HepG2 (cell line): Measurements from ENCODE around the gene ABHD17A. TPM values are rescaled to one million over a fixed set of nuclear protein-coding genes. Genes with fewer than 3 reads are reported as not detected.

ENCODE experiments used
- ATAC-seq: fragments of 200-7000 bp; cut with Tn5 transposase; 3 replicates; pipeline ENCODE4 v1.9.1; 2020; ENCODE audit warnings: mild to moderate bottlenecking, moderate library complexity
- BruUV-seq: library from RNA; stranded (reverse); fragments of 400-500 nt; replicated peaks from 2 replicates; lab custom pipeline; 2021; lab: Mats Ljungman, UMichigan
- CTCF ChIA-PET: fragments of 300-600 bp; formaldehyde crosslinking; extraction: SDS; loops from one replicate; lab custom pipeline; 2021; ENCODE audit warnings: low total read pairs, inconsistent platforms, low intra/inter-chr PET ratio; lab: Yijun Ruan, JAX
- POLR2A ChIA-PET: fragments of 350-600 bp; sonication (Branson Sonifier 250); formaldehyde crosslinking; loops from one replicate; lab custom pipeline; 2020; ENCODE audit warnings: antibody characterized with exemption, inconsistent platforms; lab: Yijun Ruan, JAX
- DNase-seq: peaks from one replicate; pipeline ENCODE4 v3.0.0-alpha.2; 2015; ENCODE audit warnings: low spot score
- FAIRE-seq: peaks from 3 replicates; lab custom pipeline; 2011; peaks lifted over from hg19 to GRCh38; lab: Jason Lieb, UNC
- H2AFZ ChIP-seq: one replicate; pipeline ENCODE4 v1.6.1; 2011; ENCODE audit warnings: low read length, inconsistent platforms
- H3K27ac ChIP-seq: fragments of 300-600 bp; 3 replicates; pipeline ENCODE4 v1.8.0; 2011; ENCODE audit warnings: mixed run types, mild to moderate bottlenecking, mixed read lengths, low read length, inconsistent platforms; ENCODE audit not compliant: insufficient read depth; ENCODE audit errors: extremely low read length
- H3K27me3 ChIP-seq, 2 experiments: fragments of 200-600 bp in 1 of 2; 2 replicates in 1 of 2; 3 replicates in 1 of 2; pipeline versions ENCODE4 v1.6.0 to v1.8.0; 2011; ENCODE audit warnings: low read length in 2 of 2, mild to moderate bottlenecking in 2 of 2, moderate library complexity in 2 of 2, inconsistent platforms in 1 of 2; ENCODE audit not compliant: insufficient read depth in 2 of 2, control insufficient read depth in 1 of 2
- H3K36me3 ChIP-seq, 2 experiments: fragments of 200-600 bp in 1 of 2; replicated peaks in 1 of 2; 2 replicates in 1 of 2; 3 replicates in 1 of 2; pipeline versions ENCODE4 v1.5.1 to v1.8.0; 2011; ENCODE audit warnings: low read length in 2 of 2, inconsistent platforms in 1 of 2; ENCODE audit not compliant: insufficient read depth in 2 of 2, control insufficient read depth in 1 of 2
- H3K4me1 ChIP-seq: 2 replicates; pipeline ENCODE4 v1.5.1; 2012; ENCODE audit warnings: low read length, inconsistent platforms; ENCODE audit not compliant: insufficient read depth
- H3K4me2 ChIP-seq: 2 replicates; pipeline ENCODE4 v1.6.0; 2011; ENCODE audit warnings: low read depth, low read length, inconsistent platforms
- H3K4me3 ChIP-seq, 3 experiments: fragments of 200-600 bp in 1 of 3; sonication (generic), shearing (Covaris generic) in 1 of 3; replicated peaks in 1 of 3; 2 replicates each; pipeline ENCODE4 v1.5.1; 2011 to 2016; ENCODE audit warnings: low read length in 3 of 3, inconsistent platforms in 2 of 3, low read depth in 2 of 3, mild to moderate bottlenecking in 2 of 3, control low read depth in 1 of 3, mixed read lengths in 1 of 3; ENCODE audit not compliant: insufficient read depth in 1 of 3
- H3K79me2 ChIP-seq: one replicate; pipeline ENCODE4 v1.6.1; 2011; ENCODE audit warnings: low read length, inconsistent platforms; ENCODE audit not compliant: insufficient read depth
- H3K9ac ChIP-seq: 2 replicates; pipeline ENCODE4 v1.6.0; 2011; ENCODE audit warnings: mild to moderate bottlenecking, low read depth, low read length, inconsistent platforms; ENCODE audit not compliant: insufficient read depth
- H3K9me3 ChIP-seq: 2 replicates; pipeline ENCODE4 v1.5.1; 2012; ENCODE audit warnings: mild to moderate bottlenecking, low read length
- H4K20me1 ChIP-seq: 2 replicates; pipeline ENCODE4 v1.6.0; 2011; ENCODE audit warnings: inconsistent platforms, mild to moderate bottlenecking, low read length, moderate library complexity; ENCODE audit not compliant: insufficient read depth
- CEBPB ChIP-seq: IDR thresholded peaks from 2 replicates; pipeline ENCODE4 v1.6.1; 2011; ENCODE audit warnings: low read depth, low read length, improper control_type of control experiment, borderline replicate concordance
- CEBPG ChIP-seq: IDR thresholded peaks from 2 replicates; pipeline ENCODE4 v1.6.1; 2016
- CHD4 ChIP-seq: fragments of 200-600 bp; sonication (generic); IDR thresholded peaks from 2 replicates; pipeline ENCODE4 v1.7.0; 2017; ENCODE audit warnings: mild to moderate bottlenecking, low read length, borderline replicate concordance
- FOSL1 ChIP-seq: sonication (generic); formaldehyde crosslinking; IDR thresholded peaks from 2 replicates; pipeline ENCODE4 v1.9.0; 2021; ENCODE audit warnings: missing genetic modification reagents, borderline replicate concordance
- HNF4A ChIP-seq: sonication (generic); formaldehyde crosslinking; IDR thresholded peaks from 2 replicates; pipeline ENCODE4 v1.4.0; 2020; ENCODE audit warnings: missing genetic modification reagents
- KLF11 ChIP-seq: IDR thresholded peaks from 2 replicates; pipeline ENCODE4 v1.6.1; 2016; ENCODE audit warnings: missing compliant biosample characterization
- LCORL ChIP-seq, 2 experiments: fragments of 450-650 bp in 1 of 2; sonication (generic) in 1 of 2; formaldehyde crosslinking in 1 of 2; IDR thresholded peaks; 2 replicates each; pipeline versions ENCODE4 v1.5.0 to v1.6.1; 2017 to 2020; ENCODE audit warnings: antibody characterized with exemption in 1 of 2, missing genetic modification reagents in 1 of 2
- NFE2L1 ChIP-seq: sonication (generic); formaldehyde crosslinking; IDR thresholded peaks from 2 replicates; pipeline ENCODE4 v1.4.0; 2020; ENCODE audit warnings: missing genetic modification reagents, mild to moderate bottlenecking, borderline replicate concordance
- PHF21A ChIP-seq: sonication (generic); formaldehyde crosslinking; IDR thresholded peaks from 2 replicates; pipeline ENCODE4 v1.5.0; 2020; ENCODE audit warnings: mild to moderate bottlenecking, missing genetic modification reagents
- SCMH1 ChIP-seq: sonication (generic); formaldehyde crosslinking; IDR thresholded peaks from 2 replicates; pipeline ENCODE4 v1.9.0; 2021; ENCODE audit warnings: missing genetic modification reagents, mild to moderate bottlenecking, borderline replicate concordance
- SMARCE1 ChIP-seq: fragments of 450-650 bp; IDR thresholded peaks from 2 replicates; pipeline ENCODE4 v1.6.1; 2017; ENCODE audit warnings: borderline replicate concordance
- SNRNP70 ChIP-seq: fragments of 200-400 bp; formaldehyde crosslinking; IDR thresholded peaks from 2 replicates; pipeline ENCODE4 v1.6.1; 2017; ENCODE audit warnings: mild to moderate bottlenecking, low read depth, low read length, moderate library complexity
- STAG1 ChIP-seq: sonication (generic); formaldehyde crosslinking; IDR thresholded peaks from 2 replicates; pipeline ENCODE4 v1.4.0; 2020; ENCODE audit warnings: missing genetic modification reagents
- ZBTB38 ChIP-seq: sonication (generic); formaldehyde crosslinking; IDR thresholded peaks from 2 replicates; pipeline ENCODE4 v1.5.1; 2020; ENCODE audit warnings: mild to moderate bottlenecking, missing genetic modification reagents
- ZNF331 ChIP-seq: sonication (generic); formaldehyde crosslinking; IDR thresholded peaks from 2 replicates; pipeline ENCODE4 v1.4.0; 2020; ENCODE audit warnings: missing genetic modification reagents
- ZNF430 ChIP-seq: sonication (generic); formaldehyde crosslinking; IDR thresholded peaks from 2 replicates; pipeline ENCODE4 v1.9.0; 2021; ENCODE audit warnings: mild to moderate bottlenecking, missing genetic modification reagents
- ZNF773 ChIP-seq: sonication (generic); formaldehyde crosslinking; IDR thresholded peaks from 2 replicates; pipeline ENCODE4 v1.4.0; 2020; ENCODE audit warnings: missing genetic modification reagents, borderline replicate concordance
- WGBS: methylation state at CpG from one replicate; pipeline ENCODE4 v1.1.6; 2017; ENCODE audit warnings: low lambda C conversion rate; 5-methylcytosine and 5-hydroxymethylcytosine counted together
- in situ Hi-C: cut with HindIII; loops from 2 replicates; pipeline ENCODE4 v1.10.0; 2017; ENCODE audit warnings: low pct_unique_long_range_greater_than_20kb; ENCODE audit not compliant: extremely low pct_ligation_motif_present
- intact Hi-C: fragments of 100-400 bp; cut with micrococcal nuclease; formaldehyde crosslinking; loops from one replicate; pipeline ENCODE4 v1.10.0; 2022; ENCODE audit not compliant: unreplicated experiment
- polyA plus RNA-seq, 8 experiments: library from polyadenylated mRNA; depleted of rRNA in 3 of 8; stranded (reverse) in 7 of 8; unstranded in 1 of 8; fragments of >200 nt; fragmentation: Illumina TruSeq in 4 of 8; extraction: Trizol in 4 of 8; gene quantifications; 2 replicates each; pipeline versions ENCODE4 v1.2.1 to v1.2.3, GENCODE V29; 2011 to 2016; ENCODE audit warnings: low read depth in 4 of 8, missing spikeins in 1 of 8, mixed read lengths in 1 of 8; ENCODE audit not compliant: insufficient read depth in 1 of 8
- total RNA-seq, 5 experiments: library from RNA; depleted of rRNA; stranded (reverse); fragments of >200 nt; fragmentation: Illumina TruSeq; extraction: Trizol; gene quantifications; 2 replicates each; pipeline ENCODE4 v1.2.3, GENCODE V29; 2016; ENCODE audit warnings: low read depth in 1 of 5
- TF ChIP-seq, protein P1 (sequence below): sonication (generic); formaldehyde crosslinking; IDR thresholded peaks from 2 replicates; pipeline ENCODE4 v1.8.0; 2022; ENCODE audit warnings: mild to moderate bottlenecking, missing genetic modification reagents; ENCODE audit not compliant: insufficient replicate concordance
- TF ChIP-seq, protein P2 (sequence below): sonication (generic); formaldehyde crosslinking; IDR thresholded peaks from 2 replicates; pipeline ENCODE4 v1.4.0; 2020; ENCODE audit warnings: missing genetic modification reagents
- TF ChIP-seq, protein P3 (sequence below): sonication (generic); formaldehyde crosslinking; IDR thresholded peaks from 2 replicates; pipeline ENCODE4 v1.9.0; 2021; ENCODE audit warnings: missing genetic modification reagents, mild to moderate bottlenecking, borderline replicate concordance

ABHD17A gene
- total and polyA plus RNA-seq, 2 of the 13 experiments (the other 11 are each of a cell fraction or from before 2014, with no cell fraction given) = 27.7 to 40.8 TPM

DNA sequence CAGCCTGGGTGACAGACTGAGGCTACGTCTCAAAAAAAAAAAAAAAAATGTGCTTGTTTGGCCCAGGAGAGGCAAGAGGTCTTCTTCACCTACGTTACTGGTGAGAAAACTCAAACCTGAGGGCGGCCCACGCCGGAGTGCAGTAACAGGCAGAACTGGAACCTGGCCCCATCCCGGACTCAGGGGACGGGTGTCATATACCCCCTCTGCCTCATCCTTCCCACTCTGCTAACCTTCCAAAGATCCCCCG lies 19.5 kb upstream of the ABHD17A start (continued):
- peak; percentile 84; the same call in 1 of the 2 replicates for TF ChIP-seq CHD4
- TF ChIP-seq LCORL (IDR thresholded peaks at IDR 0.05) = no peak
- no peak for TF ChIP-seq LCORL (CRISPR knock-in tag; IDR thresholded peaks at IDR 0.05)
- TF ChIP-seq, protein P1, sequence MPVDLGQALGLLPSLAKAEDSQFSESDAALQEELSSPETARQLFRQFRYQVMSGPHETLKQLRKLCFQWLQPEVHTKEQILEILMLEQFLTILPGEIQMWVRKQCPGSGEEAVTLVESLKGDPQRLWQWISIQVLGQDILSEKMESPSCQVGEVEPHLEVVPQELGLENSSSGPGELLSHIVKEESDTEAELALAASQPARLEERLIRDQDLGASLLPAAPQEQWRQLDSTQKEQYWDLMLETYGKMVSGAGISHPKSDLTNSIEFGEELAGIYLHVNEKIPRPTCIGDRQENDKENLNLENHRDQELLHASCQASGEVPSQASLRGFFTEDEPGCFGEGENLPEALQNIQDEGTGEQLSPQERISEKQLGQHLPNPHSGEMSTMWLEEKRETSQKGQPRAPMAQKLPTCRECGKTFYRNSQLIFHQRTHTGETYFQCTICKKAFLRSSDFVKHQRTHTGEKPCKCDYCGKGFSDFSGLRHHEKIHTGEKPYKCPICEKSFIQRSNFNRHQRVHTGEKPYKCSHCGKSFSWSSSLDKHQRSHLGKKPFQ (CRISPR knock-in tag) = peak; percentile 19
- TF ChIP-seq FOSL1 (CRISPR knock-in tag) = no peak

DNA sequence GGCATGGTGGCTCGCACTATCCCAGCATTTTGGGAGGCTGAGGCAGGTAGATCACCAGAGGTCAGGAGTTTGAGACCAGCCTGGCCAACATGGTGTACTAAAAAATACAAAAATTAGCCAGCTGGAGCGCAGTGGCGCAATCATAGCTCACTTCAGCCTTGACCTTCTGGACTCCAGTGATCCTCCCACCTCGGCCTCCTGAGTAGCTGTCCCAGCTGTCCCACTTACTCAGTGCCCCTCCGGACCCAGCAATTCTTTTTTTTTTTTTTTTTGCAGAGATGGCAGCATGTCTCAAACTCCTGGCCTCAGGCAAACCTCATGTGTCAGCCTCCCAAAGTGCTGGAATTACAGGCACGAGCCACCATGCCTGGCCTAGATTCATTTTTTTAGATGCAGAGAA lies 17.6 kb upstream of the ABHD17A start:
- Histone ChIP-seq H3K9ac (no peak overlapping the region), H3K4me1 (peaks cover 68% of the 10 kb centered on the region), H3K79me2 (peaks cover 17% of the 10 kb centered on the region), H3K27me3 (no peaks in the 10 kb centered on the region), H3K9me3 (no peaks in the 10 kb centered on the region), H3K36me3 (no peaks in the 10 kb centered on the region), H3K4me2 (peak overlapping the region; percentile 53), H3K27ac (peak overlapping the region; percentile 67), H3K4me3 (peak overlapping the region in 1 of 3 experiments; percentile 65; a peak in 2 of 6 replicates), H2AFZ (no peak overlapping the region), H4K20me1 (peaks cover 2% of the 10 kb centered on the region; the same call in 1 of the 2 replicates)
- in situ Hi-C loops (no loop called here), intact Hi-C loops (no loop called here)
- CTCF ChIA-PET = no interaction called here
- POLR2A ChIA-PET = interaction anchor here (0.7 to 2.4 kb wide), 2 partner anchors 38 to 122 kb away, joined by 3 to 11 read pairs; no protein-coding TSS in a partner anchor
- ATAC-seq (no peak), FAIRE-seq (peak; percentile 79), DNase-seq (peak; percentile 67)
- 8% methylated on average over 6 of the region's 6 CpGs for WGBS
- BruUV-seq = no TSS peak
- TF ChIP-seq SNRNP70 (no peak), STAG1 (CRISPR knock-in tag) (no peak), NFE2L1 (no peak), HNF4A (CRISPR knock-in tag) (peak; percentile 87), ZNF773 (CRISPR knock-in tag) (no peak), ZNF430 (CRISPR knock-in tag) (no peak), PHF21A (CRISPR knock-in tag) (peak; percentile 54; the same call in 1 of the 2 replicates), ZBTB38 (no peak), CEBPB (peak; percentile 87), SCMH1 (CRISPR knock-in tag) (no peak), SMARCE1 (no peak), KLF11 (no peak), ZNF331 (CRISPR knock-in tag) (no peak), CEBPG (peak; percentile 90)
- TF ChIP-seq, protein P2, sequence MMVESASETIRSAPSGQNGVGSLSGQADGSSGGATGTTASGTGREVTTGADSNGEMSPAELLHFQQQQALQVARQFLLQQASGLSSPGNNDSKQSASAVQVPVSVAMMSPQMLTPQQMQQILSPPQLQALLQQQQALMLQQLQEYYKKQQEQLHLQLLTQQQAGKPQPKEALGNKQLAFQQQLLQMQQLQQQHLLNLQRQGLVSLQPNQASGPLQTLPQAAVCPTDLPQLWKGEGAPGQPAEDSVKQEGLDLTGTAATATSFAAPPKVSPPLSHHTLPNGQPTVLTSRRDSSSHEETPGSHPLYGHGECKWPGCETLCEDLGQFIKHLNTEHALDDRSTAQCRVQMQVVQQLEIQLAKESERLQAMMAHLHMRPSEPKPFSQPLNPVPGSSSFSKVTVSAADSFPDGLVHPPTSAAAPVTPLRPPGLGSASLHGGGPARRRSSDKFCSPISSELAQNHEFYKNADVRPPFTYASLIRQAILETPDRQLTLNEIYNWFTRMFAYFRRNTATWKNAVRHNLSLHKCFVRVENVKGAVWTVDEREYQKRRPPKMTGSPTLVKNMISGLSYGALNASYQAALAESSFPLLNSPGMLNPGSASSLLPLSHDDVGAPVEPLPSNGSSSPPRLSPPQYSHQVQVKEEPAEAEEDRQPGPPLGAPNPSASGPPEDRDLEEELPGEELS = peak; percentile 29; the same call in 1 of the 2 replicates
- TF ChIP-seq, protein P3, sequence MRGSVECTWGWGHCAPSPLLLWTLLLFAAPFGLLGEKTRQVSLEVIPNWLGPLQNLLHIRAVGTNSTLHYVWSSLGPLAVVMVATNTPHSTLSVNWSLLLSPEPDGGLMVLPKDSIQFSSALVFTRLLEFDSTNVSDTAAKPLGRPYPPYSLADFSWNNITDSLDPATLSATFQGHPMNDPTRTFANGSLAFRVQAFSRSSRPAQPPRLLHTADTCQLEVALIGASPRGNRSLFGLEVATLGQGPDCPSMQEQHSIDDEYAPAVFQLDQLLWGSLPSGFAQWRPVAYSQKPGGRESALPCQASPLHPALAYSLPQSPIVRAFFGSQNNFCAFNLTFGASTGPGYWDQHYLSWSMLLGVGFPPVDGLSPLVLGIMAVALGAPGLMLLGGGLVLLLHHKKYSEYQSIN (CRISPR knock-in tag) = no peak
